Coronary artery (tissue), 2 donors: ENCODE data around the gene DLST.

ENCODE experiments used
- DNase-seq: peaks from one replicate; pipeline ENCODE4 v3.0.0-alpha.2; 2017; ENCODE audit warnings: low spot score
- H3K27ac ChIP-seq, 2 donors: fragments of 200-600 bp; sonication (generic); one replicate each; pipeline ENCODE4 v1.5.1; 2016 to 2019
- H3K4me3 ChIP-seq: fragments of 200-600 bp; sonication (generic); 2 replicates; pipeline ENCODE4 v1.5.1; 2016; ENCODE audit warnings: mild to moderate bottlenecking, moderate library complexity
- TF ChIP-seq, protein P1 (sequence below): fragments of 200-600 bp; sonication (generic); IDR thresholded peaks from one replicate; pipeline ENCODE4 v1.5.1; 2019; ENCODE audit warnings: antibody characterized with exemption

Gene DLST

GRCh38 chr14:74917178-74917543 is 35.4 kb downstream of the DLST start:
- DNase-seq = no peak
- Histone ChIP-seq H3K27ac (peak overlapping the region; percentile 58 to 82), H3K4me3 (no peak overlapping the region)
- TF ChIP-seq, protein P1, sequence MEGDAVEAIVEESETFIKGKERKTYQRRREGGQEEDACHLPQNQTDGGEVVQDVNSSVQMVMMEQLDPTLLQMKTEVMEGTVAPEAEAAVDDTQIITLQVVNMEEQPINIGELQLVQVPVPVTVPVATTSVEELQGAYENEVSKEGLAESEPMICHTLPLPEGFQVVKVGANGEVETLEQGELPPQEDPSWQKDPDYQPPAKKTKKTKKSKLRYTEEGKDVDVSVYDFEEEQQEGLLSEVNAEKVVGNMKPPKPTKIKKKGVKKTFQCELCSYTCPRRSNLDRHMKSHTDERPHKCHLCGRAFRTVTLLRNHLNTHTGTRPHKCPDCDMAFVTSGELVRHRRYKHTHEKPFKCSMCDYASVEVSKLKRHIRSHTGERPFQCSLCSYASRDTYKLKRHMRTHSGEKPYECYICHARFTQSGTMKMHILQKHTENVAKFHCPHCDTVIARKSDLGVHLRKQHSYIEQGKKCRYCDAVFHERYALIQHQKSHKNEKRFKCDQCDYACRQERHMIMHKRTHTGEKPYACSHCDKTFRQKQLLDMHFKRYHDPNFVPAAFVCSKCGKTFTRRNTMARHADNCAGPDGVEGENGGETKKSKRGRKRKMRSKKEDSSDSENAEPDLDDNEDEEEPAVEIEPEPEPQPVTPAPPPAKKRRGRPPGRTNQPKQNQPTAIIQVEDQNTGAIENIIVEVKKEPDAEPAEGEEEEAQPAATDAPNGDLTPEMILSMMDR = no peak

GRCh38 chr14:74917646-74918081 is 35.9 kb downstream of the DLST start:
- no peak overlapping the region for H3K4me3 ChIP-seq
- peak; percentile 83 for DNase-seq
- H3K27ac ChIP-seq = peak overlapping the region; percentile 58 to 82
- TF ChIP-seq, protein P1 = no peak

GRCh38 chr14:74918380-74918779 is 36.7 kb downstream of the DLST start:
- H3K4me3 ChIP-seq = no peak overlapping the region
- H3K27ac ChIP-seq = peak overlapping the region; percentile 44 to 58
- no peak for DNase-seq
- TF ChIP-seq, protein P1 = no peak

DNA sequence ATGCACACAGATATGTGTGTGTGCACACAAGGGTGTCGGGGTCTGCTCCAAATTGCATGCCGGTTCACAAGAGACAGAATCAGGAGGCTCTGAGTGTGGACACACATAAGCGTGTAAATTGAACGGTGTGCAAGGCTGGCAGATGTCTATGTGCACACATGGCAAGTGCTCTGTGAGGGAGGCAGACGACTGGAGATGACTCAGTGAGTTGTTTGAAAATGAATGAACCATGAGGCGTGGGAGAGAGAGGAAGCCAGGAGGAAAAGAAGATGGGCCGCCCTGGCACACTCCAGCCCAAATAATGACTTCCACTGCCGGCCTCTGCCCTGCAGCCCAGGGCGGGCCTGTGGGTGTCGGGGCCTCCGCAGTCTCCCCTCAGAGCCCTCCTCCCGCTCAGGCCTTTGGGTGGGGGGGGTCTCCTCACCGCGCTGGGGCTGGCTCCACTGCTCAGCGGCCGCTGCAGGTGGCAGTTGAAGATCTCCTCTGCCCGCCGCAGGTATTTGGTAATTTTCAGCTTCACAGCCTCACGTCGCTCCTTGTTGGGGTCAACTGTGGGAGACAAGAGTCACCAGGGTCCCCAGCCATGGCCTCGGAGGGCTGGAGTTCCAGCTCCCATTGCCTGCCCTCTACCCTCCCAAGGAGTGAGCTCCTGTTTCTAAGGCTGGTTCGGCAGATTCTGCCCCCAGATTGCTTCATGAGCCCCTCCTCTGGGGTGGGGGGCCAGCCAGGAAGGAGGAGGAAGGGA is 37.9 kb downstream of the DLST start:
- DNase-seq = no peak
- Histone ChIP-seq H3K4me3 (no peak overlapping the region), H3K27ac (no peak overlapping the region)
- TF ChIP-seq, protein P1 = no peak

- H3K27ac ChIP-seq = no peak overlapping the region
- H3K4me3 ChIP-seq = no peak overlapping the region
- DNase-seq = no peak
- TF ChIP-seq, protein P1 = no peak
Observed at GRCh38 chr14:74920281-74920680, 38.6 kb downstream of the DLST start.

DNA sequence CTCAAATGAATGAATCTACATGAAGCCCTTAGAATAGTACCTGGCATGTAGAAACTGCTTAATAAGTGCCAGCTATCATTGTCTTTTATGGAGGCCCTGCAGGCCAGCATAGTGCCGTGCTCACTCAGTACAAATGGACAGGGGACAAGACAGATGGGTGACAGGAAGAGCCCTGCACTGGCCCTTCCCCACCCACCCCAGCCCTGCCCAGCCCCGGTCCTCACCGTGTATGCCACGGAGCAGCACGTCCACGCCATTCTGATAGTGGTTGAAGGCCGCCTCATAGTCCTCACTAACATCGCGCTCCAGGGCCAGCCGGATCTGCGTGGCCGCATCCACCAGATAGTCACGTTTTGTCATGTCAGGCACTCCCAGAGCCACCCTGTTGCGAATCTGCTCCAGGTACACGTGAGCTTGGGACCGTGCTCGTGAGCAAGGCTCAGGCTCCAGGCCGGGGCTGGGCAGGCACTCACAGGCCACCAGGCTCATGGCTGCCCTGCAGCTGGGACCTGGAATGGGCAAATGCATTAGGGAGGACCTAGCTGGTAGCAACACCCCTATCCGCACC is 39.4 kb downstream of the DLST start:
- no peak for DNase-seq
- TF ChIP-seq, protein P1 = no peak
- Histone ChIP-seq H3K4me3 (no peak overlapping the region), H3K27ac (no peak overlapping the region)
